SH-SY5Y (cell line): ENCODE measurements around the gene C10orf90.

Source experiments
- GATA2 ChIP-seq: IDR thresholded peaks from 2 replicates; pipeline ENCODE4 v1.6.1; 2011; ENCODE audit warnings: mild to moderate bottlenecking, low read depth, low read length
- GATA3 ChIP-seq: IDR thresholded peaks from 2 replicates; pipeline ENCODE4 v1.6.1; 2011; ENCODE audit warnings: low read depth, mild to moderate bottlenecking, low read length, moderate library complexity

- no peak for TF ChIP-seq GATA2
- no peak for TF ChIP-seq GATA3
Measured at GRCh38 chr10:126405239-126405775, 265.2 kb downstream of the C10orf90 start.
